ENCODE measurements around the gene NUDT4.
A peak's percentile ranks its signal among the peaks of the same experiment; 100 is the strongest.
"Not testable (repeated sequence)": the region's sequence is repeated elsewhere in the genome, so short reads cannot be mapped to it uniquely, and the experiment has no call there.

The NUDT4 gene

DNA sequence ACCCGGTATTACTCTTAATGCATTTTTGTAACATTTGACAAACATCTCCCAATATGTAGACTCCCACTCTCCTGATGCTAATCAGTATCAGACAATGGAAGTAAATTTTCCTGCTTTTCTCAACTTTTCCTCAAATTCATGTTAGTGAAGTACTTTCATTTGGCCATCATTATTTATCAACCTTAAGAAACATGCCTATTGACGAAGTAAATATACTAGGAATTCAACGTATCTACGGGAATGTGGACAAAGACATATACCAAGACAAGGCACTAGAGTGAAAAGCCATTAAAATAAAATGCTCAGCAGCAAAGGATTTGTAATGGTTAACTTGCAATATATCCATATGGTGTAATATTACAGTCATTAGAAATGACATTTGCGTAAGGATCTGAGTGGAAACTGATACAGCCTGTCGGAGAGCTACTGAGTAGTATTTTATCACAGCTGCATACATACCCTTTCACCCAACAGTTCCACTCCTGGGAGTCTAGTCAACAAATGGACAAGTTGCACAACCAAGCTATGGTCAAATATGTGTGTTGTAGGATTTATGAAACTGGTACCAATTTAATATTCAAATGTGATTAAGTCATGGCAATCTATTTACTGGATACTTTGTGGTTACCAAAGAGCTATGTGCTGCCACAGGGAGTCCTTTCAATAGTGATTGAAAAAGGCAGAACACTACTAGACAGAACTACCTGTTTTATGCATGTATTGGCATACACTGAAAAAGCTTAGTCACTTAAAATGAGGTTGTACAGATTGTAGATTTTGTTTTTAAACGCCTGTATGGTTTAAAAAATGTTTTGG lies 26.5 kb downstream of the NUDT4 start:
- no peak for DNase-seq

DNA sequence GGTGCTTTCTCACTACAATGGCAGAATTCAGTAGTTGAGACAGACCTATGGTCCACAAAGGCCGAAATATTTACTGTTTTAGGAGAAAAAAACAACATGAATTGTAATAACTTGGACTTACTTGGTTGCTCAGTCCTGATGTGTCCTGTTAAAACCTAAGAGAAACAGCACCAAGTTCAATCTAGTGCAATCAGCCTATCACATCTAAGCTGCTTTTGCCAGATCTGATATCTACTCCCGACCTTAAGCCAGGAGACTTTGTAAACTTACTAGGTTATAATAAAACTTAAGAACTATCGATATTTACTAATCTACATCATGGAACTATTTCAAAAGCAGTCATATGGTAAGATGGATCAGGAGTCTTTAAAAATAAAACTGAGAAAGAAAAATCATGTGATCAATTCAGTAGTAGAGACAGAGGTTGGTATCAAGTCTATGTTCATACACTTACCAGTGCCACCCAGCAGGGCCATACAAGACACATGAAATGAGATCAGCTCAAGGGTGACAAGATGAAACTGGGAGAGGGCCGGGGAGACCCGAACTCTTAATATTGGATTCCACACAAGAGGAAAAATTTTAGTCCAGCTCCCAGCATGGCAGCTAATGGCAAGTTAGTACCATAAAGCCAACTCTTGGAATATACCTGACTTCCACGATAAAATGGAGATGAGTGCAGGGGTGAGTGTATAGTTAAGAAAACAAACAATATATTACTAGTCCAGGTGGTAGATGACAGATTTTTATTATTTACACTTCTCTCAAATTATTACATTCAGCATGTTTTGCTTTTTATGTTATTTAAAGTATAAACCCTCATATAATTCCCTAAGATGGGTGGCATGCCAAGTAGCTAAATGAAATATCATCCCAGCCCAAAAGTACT lies 27.5 kb downstream of the NUDT4 start:
- DNase-seq = no peak

DNA sequence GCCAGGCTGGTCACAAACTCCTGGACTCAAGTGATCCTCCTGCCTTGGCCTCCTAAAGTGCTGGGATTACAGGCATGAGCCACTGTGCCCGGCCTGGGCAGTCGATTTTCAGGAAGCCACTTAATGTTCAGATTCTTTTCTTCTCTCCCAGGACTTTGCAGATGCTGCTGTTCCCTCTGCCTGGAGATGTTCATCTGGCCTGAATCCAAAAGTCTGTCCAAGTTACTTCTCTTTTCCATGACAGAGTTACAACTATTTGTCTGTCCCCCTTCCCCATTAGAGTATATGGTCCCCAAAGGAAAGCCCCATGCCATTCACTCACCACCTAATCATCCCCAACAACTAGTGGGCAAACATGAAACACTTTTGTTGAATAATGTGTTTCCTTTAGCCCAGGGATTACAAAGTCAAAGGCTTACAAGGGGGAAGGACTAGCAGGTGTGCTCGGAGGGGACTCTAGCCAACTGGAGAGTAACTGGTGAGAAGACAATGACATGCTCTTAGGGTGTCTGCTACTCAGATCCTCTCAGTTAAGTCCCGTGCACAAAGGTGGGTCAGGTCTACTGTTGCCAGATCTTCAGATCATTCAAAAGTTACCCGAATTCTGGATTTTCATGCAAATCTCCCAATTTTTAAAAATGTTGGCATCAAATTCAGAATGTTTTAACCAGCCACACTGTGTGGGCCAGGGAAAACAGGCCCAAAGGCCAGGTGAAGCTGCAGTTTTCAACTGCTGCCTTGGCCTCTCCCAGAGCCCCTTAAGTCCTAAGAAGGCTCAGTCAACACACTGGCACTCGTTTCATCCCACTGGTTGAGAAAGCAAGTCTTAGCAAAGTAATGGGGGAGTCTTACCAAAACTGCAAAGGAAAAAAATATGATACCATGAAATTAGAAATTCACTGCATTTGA lies 29.6 kb downstream of the NUDT4 start:
- no peak for DNase-seq

DNA sequence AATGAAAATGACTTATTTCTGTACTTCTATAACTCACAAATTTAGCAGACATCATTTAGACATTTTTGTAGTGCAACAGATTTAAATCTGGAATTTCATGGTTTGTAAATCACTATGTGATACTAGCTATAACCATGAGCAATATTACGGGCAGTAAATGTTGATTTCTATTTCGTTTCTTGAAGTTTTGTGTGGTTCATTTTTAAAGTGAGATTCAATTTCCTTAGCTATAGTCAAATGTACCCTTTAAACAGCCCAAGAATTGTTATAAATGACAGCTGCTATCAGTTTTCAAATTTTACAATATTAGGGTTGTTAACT lies 30.2 kb downstream of the NUDT4 start:
- DNase-seq = no peak

DNA sequence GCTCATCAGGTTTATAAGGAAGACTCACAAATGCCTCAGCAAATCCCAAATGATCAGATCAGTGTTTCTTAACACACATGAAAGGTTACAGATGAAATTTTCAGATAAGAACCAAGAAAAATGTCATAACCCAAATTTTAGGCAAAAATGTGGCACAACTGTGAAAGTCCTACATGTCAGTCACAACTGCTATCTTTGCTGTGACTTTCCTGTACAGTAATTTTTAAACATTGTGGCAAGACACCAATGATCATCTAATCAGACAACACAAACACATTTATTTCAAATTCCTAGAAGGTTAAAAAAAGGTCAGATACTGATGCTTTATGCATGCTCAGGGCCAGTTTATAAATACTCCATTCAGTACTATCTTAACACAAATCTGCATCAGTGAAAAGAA lies 31.1 kb downstream of the NUDT4 start:
- no peak for DNase-seq

DNA sequence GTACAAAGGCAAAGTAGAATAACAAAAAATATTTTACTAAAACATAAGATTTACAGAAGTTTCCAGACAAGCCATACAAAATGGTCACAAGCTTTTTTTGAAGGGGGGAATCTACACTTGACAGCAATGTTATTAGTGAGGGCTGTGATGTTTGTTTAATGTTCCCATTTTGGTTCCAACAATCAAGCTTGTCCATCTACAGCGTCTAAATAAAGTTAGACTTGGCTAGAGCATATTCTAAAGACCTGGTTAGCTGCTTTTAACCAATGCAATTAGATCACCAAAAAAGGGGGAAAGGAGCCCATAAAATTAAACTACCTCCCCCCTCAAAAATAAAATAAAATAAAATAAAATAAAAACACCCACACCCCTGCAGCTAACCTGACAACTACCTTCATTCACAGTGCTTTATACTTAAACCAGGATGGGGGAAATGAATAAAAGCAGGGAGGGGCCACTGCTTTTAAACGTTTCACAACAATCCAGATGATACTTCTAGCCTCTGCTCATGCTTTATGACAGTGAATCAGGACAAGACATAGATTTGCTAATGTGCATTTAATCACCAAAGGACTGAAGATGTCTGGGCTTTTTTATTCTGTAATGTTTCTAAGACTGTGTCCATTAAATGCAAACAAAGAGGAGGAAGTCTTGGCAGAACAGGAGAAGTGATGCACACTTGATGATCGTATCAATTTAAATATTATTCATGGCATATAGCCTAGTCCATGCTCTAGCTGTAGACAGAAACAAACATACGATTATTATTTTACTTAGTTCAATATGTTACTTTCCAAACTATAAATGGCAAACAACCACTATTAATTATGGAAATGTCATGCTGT lies 31.8 kb downstream of the NUDT4 start:
- DNase-seq = not testable (repeated sequence)

DNA sequence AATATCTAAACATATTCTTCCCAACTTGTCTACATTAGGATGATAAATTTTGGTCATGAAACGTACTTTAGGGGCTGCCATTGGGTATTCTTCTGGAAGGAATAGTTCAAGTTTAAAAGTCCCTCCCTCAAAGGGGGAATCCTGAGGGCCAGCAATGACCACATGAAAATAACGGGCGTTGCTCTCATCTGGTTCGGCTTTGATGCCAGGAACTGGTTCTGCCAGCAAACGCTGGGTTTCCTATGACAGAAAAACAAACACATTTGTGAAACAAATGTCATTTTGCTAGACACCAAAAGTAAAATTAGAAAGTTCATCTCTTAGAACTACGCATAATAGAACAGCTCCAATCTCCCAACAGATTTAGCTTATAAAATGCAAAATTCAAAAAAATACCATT lies 33.3 kb downstream of the NUDT4 start:
- not testable (repeated sequence) for DNase-seq

DNA sequence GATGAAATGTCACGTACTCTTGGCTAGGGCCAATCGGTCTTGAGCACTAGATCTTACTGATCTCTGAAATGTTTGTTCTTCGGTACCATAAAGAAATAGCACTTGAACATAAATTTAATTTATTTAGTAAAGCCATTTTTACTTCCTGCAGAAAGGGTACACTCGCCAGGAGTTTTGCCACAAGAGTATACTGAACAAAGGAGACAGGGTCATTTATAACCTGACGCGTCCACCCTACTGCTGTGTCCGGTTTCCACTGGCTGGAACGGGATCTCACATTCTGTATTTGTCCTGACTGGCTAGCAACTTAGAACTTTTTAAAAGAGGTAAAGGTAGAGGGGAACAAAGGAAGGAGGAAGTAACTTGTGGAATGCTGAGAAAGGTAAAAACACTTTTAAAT lies 34.7 kb downstream of the NUDT4 start:
- not testable (repeated sequence) for DNase-seq

DNA sequence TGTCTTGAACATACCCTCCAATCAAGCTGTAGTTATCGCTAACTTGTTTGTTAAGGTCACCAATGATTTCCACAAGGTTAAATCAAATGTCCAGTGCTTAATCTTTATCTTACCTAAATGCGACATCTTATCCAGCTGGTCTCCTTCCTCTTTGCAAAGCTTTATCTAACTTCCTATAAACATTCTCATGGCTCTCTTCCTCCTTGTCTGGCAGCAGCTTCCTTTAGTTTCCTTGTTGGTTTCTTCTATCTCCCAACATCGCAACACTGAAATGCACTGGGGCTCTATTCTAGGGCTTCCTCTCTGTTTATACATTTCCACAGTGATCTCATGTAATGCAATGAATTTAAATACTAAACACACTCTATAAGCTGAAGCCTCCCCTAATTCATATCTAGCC lies 35.3 kb downstream of the NUDT4 start:
- DNase-seq = no peak

DNA sequence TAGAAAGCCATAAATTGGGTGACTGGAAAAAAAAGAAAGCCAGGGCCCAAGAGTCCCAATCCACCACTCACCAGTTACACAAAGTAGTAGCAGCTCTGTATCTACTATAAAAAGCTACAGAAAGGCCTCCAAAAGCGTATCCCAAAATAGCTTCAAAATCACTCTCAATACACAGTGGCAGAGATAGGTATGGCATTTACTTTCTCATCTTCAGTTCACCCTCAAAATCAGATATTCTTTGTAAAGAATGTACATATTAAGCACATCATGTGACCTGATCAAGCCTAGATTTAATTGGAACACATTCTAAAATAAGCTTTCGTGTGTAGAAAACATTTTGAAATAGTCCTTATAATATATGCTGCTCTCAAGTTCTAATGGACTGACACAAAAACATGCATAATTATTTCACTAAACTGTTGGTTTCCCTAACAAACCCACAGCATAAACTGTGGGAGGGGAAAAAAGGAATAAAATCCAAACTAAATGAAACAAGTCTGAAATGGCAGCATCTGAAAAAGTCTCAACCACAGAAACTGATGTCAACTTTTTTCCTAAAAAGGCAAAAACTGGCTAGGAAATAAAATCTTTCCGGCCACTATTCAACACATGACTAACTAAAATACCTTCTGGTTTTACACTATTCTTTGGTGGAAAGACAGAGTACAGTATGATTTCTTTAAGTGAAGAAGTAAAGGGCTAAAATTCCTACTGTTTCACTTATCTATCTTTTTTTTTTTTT lies 38.2 kb downstream of the NUDT4 start:
- DNase-seq = no peak

DNA sequence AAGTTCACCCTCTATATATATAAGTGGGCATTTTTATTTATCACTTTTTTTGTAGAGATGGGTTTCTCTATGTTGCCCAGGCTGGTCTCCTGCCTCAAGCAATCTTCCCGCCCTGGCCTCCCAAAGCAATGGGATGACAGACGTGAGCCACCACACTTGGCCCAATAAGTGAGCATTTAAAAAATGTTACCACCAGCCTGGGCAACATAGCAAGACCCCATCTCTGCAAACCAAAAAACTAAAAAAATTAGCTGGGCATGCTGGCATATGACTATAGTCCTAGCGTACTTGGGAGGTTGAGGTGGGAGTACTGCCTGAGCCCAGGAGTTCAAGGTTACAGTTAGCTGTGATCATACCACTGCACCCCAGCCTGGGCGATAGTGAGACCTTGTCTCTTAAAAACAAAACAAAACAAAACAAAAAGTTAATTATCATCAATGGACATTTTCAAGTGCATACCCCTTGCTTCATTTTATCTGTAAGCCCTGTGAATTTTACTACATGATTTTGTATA lies 40.3 kb downstream of the NUDT4 start:
- no peak for DNase-seq

DNA sequence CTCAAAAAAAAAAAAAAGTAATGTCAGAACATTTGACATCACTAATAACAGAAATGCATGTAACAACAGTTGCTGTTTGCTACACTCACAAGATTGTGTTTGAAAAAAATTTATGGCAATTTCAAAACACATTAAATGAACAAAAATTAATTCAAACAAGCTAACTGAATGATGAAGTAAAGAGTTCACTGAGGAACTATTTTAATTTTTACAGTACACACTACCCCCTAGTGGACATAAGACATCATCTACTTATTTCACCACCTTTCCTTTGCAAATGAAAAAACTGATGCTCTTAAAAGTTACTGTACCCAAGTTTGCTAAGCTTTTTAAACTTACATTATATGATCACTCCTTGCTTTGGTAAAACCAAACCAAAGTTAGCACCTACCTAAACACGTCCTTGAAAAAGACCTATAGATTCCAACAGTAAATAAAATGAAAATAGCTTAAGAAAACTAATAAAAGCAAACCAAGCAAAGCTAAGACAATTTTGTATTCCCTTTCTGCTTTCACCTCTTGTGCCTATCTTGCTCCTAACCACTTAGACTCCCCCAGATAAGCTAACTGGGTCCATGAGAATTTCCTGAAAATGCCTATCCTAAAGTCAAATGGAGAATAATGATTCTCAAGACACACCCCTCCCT lies 41.8 kb downstream of the NUDT4 start:
- DNase-seq = peak; percentile 35

DNA sequence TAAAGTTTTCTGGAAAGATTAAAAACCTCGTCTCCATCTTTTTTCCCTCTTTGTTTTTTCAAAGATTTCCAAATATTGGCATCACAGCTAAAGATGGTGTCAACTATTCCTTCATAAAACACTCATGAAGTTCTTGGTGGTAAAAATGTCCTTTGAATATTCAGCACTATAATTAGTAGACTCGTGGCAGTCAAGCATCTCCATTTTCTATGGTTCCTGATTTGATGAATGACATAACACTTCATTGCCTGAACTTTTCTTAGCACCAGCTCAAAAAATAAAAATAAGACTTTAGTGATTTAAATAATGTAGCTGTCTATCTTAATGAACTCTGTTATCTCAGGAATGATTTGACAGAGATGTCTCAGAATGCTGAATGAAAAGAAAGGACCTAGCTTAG lies 44.3 kb downstream of the NUDT4 start:
- DNase-seq = no peak

DNA sequence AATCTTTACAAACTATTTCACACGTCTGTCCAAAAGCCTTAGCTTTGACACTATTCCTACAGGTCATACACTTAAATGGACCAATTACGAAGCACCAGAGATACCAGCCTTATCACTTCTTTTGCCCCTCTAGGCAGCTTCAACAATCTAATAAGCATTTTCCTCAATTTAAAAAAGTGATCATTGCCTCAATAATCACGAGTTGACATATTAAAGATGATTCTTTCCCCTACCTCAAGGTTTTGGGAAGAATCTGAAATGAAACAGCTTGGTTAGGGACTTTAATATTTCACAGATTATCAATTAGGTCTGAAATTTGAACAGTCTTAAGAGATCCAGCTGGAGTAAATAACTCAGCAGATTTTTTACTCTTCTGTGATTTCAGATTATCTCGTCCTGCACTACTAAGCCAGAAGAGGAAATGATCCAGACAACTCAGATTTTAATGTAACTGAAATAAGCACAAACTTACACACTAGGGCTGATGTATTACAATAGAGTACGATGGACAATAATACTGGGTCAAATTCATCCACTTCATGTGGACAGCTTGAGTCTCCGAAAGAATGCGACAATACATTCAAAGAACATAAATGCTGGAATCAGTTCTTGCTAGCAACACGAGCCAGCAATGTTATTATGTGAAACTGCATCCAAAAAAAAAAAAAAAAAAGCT lies 48.1 kb downstream of the NUDT4 start:
- no peak for DNase-seq

DNA sequence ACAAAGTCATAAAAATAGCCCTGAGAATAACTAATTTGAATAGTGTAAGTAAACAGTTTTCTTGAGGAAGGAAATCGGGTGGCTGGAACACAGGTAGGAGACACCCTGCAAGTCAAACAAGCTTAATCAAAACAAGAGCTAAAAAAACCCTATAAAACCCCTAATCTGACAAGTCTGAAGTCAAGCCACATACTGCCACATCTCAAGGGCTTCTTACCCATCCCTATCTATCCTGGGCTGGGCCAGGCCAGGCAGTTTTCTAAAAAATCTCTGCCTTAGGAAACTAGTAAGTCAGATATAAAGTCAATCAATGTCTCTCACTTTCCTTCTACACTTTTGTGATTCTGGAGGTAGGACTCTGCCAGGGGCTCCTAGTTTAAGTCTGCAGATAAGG lies 48.7 kb downstream of the NUDT4 start:
- no peak for DNase-seq

DNA sequence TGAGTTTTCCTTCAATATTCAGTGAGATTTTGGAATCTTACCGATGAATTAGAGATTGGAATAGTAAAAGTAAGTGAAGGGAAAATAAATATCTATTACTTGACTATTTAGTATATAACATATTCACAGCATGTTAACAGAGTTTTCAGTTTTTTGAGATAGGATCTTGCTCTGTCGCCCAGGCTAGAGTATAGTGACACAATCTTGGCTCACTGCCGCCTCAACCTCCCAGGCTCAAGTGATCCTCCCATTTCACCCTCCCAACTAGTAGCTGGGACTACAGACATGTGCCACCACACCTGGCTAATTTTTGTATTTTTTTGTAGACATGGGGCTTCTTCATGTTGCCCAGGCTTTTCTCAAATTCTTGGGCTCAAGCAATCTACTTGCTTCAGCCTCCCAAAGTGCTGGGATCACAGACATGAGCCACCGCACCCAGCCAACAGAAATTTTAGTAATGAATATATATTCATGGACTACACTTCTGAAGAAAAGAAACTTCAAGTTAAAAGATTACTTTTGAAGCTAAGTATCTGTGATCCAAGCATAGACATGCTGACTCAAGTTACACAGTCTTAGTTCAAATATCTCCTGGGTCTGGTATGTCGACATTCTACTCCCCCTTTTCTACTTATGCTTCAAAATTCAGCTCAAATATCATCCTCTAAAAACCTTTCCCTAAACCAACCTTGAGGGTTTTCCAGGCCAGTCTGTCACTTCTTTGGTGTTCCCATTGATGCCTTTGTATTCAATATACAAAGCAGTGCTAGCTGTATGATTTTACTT lies 50.2 kb downstream of the NUDT4 start:
- DNase-seq = no peak

DNA sequence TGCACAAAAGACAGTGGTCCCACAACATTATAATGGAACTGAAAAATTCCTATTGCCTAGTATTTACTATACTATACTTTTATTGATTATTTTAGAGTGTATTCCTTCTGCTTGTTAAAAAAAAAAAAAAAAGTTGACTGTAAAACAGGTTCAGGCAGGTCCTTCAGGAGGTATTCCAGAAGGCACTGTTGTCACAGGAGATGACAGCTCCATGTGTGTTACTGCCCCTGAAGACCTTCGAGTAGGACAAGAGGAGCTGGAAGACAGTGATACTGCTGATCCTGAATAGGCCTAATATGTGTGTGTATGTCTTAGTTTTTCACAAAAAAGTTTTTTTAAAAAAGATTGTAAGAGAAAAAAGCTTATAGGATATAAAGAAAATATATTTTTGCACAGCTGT lies 51.7 kb downstream of the NUDT4 start:
- DNase-seq = no peak

DNA sequence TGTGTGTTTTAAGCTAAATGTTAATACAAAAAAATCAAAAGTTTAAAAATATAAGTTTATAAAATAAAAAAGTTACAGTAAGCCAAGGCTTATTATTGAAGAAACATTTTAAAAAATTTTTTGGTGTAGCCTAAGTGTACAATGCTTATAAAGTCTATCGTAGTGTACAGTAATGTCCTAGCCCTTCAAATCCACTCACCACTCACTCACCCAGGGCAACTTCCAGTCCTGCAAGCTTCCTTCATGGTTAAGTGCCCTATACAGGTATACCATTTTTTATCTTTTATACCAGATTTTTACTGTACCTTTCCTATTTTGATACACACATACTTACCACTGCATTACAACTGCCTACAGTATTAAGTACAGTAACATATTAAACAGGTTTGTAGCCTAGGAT lies 52.1 kb downstream of the NUDT4 start:
- no peak for DNase-seq

DNA sequence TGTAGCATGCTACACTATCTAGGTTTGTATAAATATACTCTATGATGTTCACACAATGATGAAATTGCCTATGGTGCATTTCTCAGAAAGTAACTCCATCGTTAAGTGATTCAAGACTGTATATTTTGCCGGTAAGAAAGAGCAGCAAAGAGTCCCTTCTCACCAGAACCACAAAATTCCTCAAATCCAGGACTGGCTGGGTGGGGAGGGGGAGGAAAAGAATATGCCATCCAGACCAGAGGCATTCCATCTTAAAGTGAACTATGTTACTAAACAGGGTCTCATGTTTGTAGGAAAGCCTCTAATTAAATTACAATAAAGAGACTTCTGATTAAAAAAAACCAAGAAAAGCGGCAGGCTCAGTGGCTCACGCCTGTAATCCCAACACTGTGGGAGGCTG lies 52.6 kb downstream of the NUDT4 start:
- no peak for DNase-seq

Data from NCI-H146 (cell line).